IPS-NIHi7 (cell line): Measurements from ENCODE around the gene TIA1.
"Not testable (repeated sequence)": the region's sequence is repeated elsewhere in the genome, so short reads cannot be mapped to it uniquely, and the experiment has no call there.

ENCODE experiments used
- DNase-seq: peaks from one replicate; pipeline ENCODE4 v3.0.0; 2012; ENCODE audit warnings: mixed read lengths; ENCODE audit errors: extremely low spot score

The TIA1 gene

GRCh38 chr2:70248181-70248847, at the start of gene TIA1:
TIA1 (minus strand) TSS chr2:70248628; CDS start chr2:70248430, 198 bp downstream.
- DNase-seq = peak; percentile 97

GRCh38 chr2:70297828-70298227, 49.4 kb upstream of the TIA1 start:
- not testable (repeated sequence) for DNase-seq

GRCh38 chr2:70283500-70284191, 35.2 kb upstream of the TIA1 start:
- no peak for DNase-seq

- no peak for DNase-seq
These were observed 34.0 kb upstream of the TIA1 start for GRCh38 chr2:70282439-70282838.

- DNase-seq = no peak
These were observed 31.9 kb upstream of the TIA1 start for GRCh38 chr2:70280242-70280798.

- no peak for DNase-seq
These were observed 21.9 kb upstream of the TIA1 start for GRCh38 chr2:70270323-70270722.

GRCh38 chr2:70269422-70270302, 21.2 kb upstream of the TIA1 start:
- not testable (repeated sequence) for DNase-seq

GRCh38 chr2:70266925-70267324, 18.5 kb upstream of the TIA1 start:
- DNase-seq = not testable (repeated sequence)

GRCh38 chr2:70261501-70261900, 13.1 kb upstream of the TIA1 start:
- DNase-seq = no peak

GRCh38 chr2:70258532-70258875, 10.1 kb upstream of the TIA1 start:
- DNase-seq = peak; percentile 41

- DNase-seq = no peak
These were observed 7.3 kb upstream of the TIA1 start for GRCh38 chr2:70255637-70256314.

- DNase-seq = no peak
These were observed 2.0 kb upstream of the TIA1 start for GRCh38 chr2:70250434-70250833.

GRCh38 chr2:70247364-70248180, 856 bp downstream of the TIA1 start:
- no peak for DNase-seq

GRCh38 chr2:70243806-70244584, 4.4 kb downstream of the TIA1 start:
- no peak for DNase-seq

- no peak for DNase-seq
These were observed 5.9 kb downstream of the TIA1 start for GRCh38 chr2:70242552-70242951.

- DNase-seq = no peak
These were observed 7.1 kb downstream of the TIA1 start for GRCh38 chr2:70241340-70241739.

- no peak for DNase-seq
These were observed 7.8 kb downstream of the TIA1 start for GRCh38 chr2:70240599-70240998.

GRCh38 chr2:70233926-70234325, 14.5 kb downstream of the TIA1 start:
- no peak for DNase-seq

- no peak for DNase-seq
These were observed 21.6 kb downstream of the TIA1 start for GRCh38 chr2:70226781-70227180.

- not testable (repeated sequence) for DNase-seq
These were observed 25.1 kb downstream of the TIA1 start for GRCh38 chr2:70223305-70223704.
